COLO829 (cell line): ENCODE measurements around the gene PELI2.

Experiments
- DNase-seq: peaks from one replicate; pipeline ENCODE4 v3.0.0; 2012; ENCODE audit warnings: low spot score

Gene PELI2

GRCh38 chr14:56119201-56119981, 1.2 kb downstream of the PELI2 start:
- no peak for DNase-seq

GRCh38 chr14:56120091-56120691, 2.0 kb downstream of the PELI2 start:
- no peak for DNase-seq

- no peak for DNase-seq
These were observed 3.6 kb downstream of the PELI2 start for GRCh38 chr14:56121816-56122215.

- DNase-seq = no peak
These were observed 4.1 kb downstream of the PELI2 start for GRCh38 chr14:56122301-56122700.

- DNase-seq = no peak
These were observed 6.1 kb downstream of the PELI2 start for GRCh38 chr14:56124327-56124726.

- DNase-seq = no peak
These were observed 7.8 kb downstream of the PELI2 start for GRCh38 chr14:56125772-56126636.

GRCh38 chr14:56126637-56126913, 8.4 kb downstream of the PELI2 start:
- no peak for DNase-seq

- no peak for DNase-seq
These were observed 8.9 kb downstream of the PELI2 start for GRCh38 chr14:56127156-56127555.

- no peak for DNase-seq
These were observed 10.9 kb downstream of the PELI2 start for GRCh38 chr14:56129092-56129491.

GRCh38 chr14:56129933-56130332, 11.7 kb downstream of the PELI2 start:
- DNase-seq = no peak

- no peak for DNase-seq
These were observed 13.0 kb downstream of the PELI2 start for GRCh38 chr14:56131004-56131864.

GRCh38 chr14:56131865-56132833, 13.9 kb downstream of the PELI2 start:
- no peak for DNase-seq

- DNase-seq = no peak
These were observed 15.3 kb downstream of the PELI2 start for GRCh38 chr14:56133547-56133946.

GRCh38 chr14:56135001-56135400, 16.8 kb downstream of the PELI2 start:
- no peak for DNase-seq

- no peak for DNase-seq
These were observed 17.5 kb downstream of the PELI2 start for GRCh38 chr14:56135668-56136067.

GRCh38 chr14:56136571-56137452, 18.6 kb downstream of the PELI2 start:
- DNase-seq = no peak

GRCh38 chr14:56137453-56137807, 19.2 kb downstream of the PELI2 start:
- DNase-seq = no peak

GRCh38 chr14:56137849-56138248, 19.6 kb downstream of the PELI2 start:
- DNase-seq = no peak

- no peak for DNase-seq
These were observed 20.7 kb downstream of the PELI2 start for GRCh38 chr14:56138928-56139327.

GRCh38 chr14:56142314-56142713, 24.1 kb downstream of the PELI2 start:
- no peak for DNase-seq
